Calu3 (cell line): Measurements from ENCODE around the gene CDH13. TPM values are rescaled to one million over a fixed set of nuclear protein-coding genes. Genes with fewer than 3 reads are reported as not detected.

ENCODE experiments used
- BruUV-seq: library from RNA; stranded (reverse); fragments of 400-500 nt; replicated peaks from 2 replicates; lab custom pipeline; 2021; lab: Mats Ljungman, UMichigan
- CTCF ChIA-PET: fragments of 300-600 bp; sonication (Branson Sonifier 250); formaldehyde crosslinking; loops from one replicate; lab custom pipeline; 2022; ENCODE audit warnings: antibody characterized with exemption; lab: Charles Lee
- DNase-seq: peaks from one replicate; pipeline ENCODE4 v3.0.0; 2022
- H3K27ac Mint-ChIP-seq: one replicate; pipeline ENCODE4 v1.8.0; 2022; ENCODE audit warnings: mixed read lengths; ENCODE audit not compliant: unreplicated experiment
- H3K27me3 Mint-ChIP-seq: one replicate; pipeline ENCODE4 v1.8.0; 2022; ENCODE audit warnings: mixed read lengths; ENCODE audit not compliant: unreplicated experiment
- H3K36me3 Mint-ChIP-seq: one replicate; pipeline ENCODE4 v1.8.0; 2022; ENCODE audit warnings: mild to moderate bottlenecking, moderate library complexity, mixed read lengths; ENCODE audit not compliant: insufficient read depth, unreplicated experiment
- H3K4me1 Mint-ChIP-seq: one replicate; pipeline ENCODE4 v1.8.0; 2022; ENCODE audit warnings: mild to moderate bottlenecking, low read depth, mixed read lengths; ENCODE audit not compliant: unreplicated experiment
- H3K4me3 Mint-ChIP-seq: one replicate; pipeline ENCODE4 v1.8.0; 2022; ENCODE audit warnings: mild to moderate bottlenecking, low read depth, moderate library complexity, mixed read lengths; ENCODE audit not compliant: unreplicated experiment
- H3K9me3 Mint-ChIP-seq: one replicate; pipeline ENCODE4 v1.8.0; 2022; ENCODE audit warnings: low read depth, mixed read lengths; ENCODE audit not compliant: unreplicated experiment
- CTCF ChIP-seq: fragments of 200-600 bp; IDR thresholded peaks from one replicate; pipeline ENCODE4 v1.8.0; 2022; ENCODE audit warnings: antibody characterized with exemption; ENCODE audit not compliant: unreplicated experiment
- intact Hi-C: fragments of 100-400 bp; cut with micrococcal nuclease; formaldehyde crosslinking; loops from one replicate; pipeline ENCODE4 v1.10.0; 2022; ENCODE audit not compliant: unreplicated experiment
- total RNA-seq: library from RNA; stranded (reverse); gene quantifications from 2 replicates; pipeline ENCODE4 v1.2.3, GENCODE V29; 2022

CDH13 gene
- total RNA-seq, 1 experiment from 2014 or later, result not detected

GRCh38 chr16:82685526-82685925 lies 58.8 kb downstream of the CDH13 start:
- TF ChIP-seq CTCF, result no peak
- intact Hi-C loops, result no loop called here
- no peaks in the 10 kb centered on the region for H3K36me3 Mint-ChIP-seq
- no peak overlapping the region for H3K4me3 Mint-ChIP-seq
- H3K4me1 Mint-ChIP-seq, result no peaks in the 10 kb centered on the region
- BruUV-seq, result no TSS peak
- no peak overlapping the region for H3K27ac Mint-ChIP-seq
- H3K9me3 Mint-ChIP-seq, result no peaks in the 10 kb centered on the region
- CTCF ChIA-PET, result interaction anchor here (0.6 kb wide), 1 partner anchor 652 kb away, joined by 5 read pairs; no protein-coding TSS in a partner anchor
- DNase-seq, result no peak
- peaks cover 47% of the 10 kb centered on the region for H3K27me3 Mint-ChIP-seq

DNA sequence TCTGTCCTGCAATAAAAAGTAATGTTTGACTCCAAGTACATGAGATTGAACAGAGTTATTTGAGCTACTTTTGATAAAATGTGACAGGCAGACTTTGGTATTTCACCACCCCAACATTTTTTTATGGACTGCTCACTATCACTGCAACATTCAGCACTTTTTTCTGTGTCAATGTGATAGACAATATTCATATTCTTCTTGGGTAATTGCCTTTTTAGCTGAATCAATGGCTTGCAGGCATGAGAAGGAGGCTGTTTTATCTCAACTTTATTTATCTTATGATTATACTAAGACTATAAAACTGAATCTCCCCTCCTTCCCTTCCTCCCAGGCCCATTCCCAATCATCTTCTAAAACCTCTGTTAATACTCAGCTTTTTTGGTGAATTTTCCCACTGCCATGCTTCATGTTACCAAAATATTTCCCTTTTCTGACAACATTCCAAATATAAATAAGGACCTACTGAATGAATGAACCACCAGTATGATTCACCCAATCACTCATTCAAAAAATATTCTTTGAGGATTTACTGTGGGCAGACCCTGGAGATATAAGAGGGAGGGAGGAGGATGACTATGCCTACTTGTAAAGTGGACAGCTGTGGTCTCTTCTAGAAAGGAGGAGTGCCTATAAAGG lies 67.6 kb downstream of the CDH13 start:
- Mint-ChIP-seq H3K36me3 (no peaks in the 10 kb centered on the region), H3K27ac (no peak overlapping the region), H3K27me3 (no peaks in the 10 kb centered on the region), H3K4me1 (no peaks in the 10 kb centered on the region), H3K4me3 (no peak overlapping the region), H3K9me3 (peaks cover 4% of the 10 kb centered on the region)
- TF ChIP-seq CTCF, result no peak
- CTCF ChIA-PET, result no interaction called here
- intact Hi-C loops, result no loop called here
- no peak for DNase-seq
- no TSS peak for BruUV-seq

- no peaks in the 10 kb centered on the region for H3K36me3 Mint-ChIP-seq
- H3K27me3 Mint-ChIP-seq, result peaks cover 4% of the 10 kb centered on the region
- peaks cover 4% of the 10 kb centered on the region for H3K9me3 Mint-ChIP-seq
- no peak overlapping the region for H3K27ac Mint-ChIP-seq
- H3K4me3 Mint-ChIP-seq, result no peak overlapping the region
- DNase-seq, result no peak
- TF ChIP-seq CTCF, result no peak
- BruUV-seq, result no TSS peak
- CTCF ChIA-PET, result interaction anchor here (0.5 to 0.6 kb wide), 2 partner anchors 328 to 1127 kb away, joined by 3 read pairs; no protein-coding TSS in a partner anchor
- H3K4me1 Mint-ChIP-seq, result no peaks in the 10 kb centered on the region
- intact Hi-C loops, result no loop called here
These were observed 69.0 kb downstream of the CDH13 start for GRCh38 chr16:82695806-82696205.

DNA sequence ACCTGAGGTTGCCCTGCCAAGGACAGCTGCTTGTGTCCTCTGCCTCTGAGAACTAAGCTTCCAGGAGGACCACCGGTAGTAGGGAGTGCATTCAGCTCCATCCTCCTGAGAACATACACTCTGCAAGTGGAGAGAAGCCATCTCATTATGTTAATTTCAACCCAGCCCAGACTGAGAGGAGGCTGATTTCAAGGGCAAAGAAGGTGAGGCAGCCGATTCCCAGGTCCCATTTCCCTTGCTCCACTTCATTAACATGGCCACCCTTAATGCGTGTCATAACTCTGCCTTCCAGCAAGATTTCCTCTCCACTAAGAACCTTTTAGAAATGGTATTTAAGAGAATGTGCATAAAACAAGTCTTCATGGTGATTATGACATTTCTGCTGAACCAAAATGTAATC lies 72.5 kb downstream of the CDH13 start:
- DNase-seq, result no peak
- CTCF ChIA-PET, result interaction anchor here (0.6 to 1.0 kb wide), 2 partner anchors 9 to 16 kb away, joined by 4 to 6 read pairs; no protein-coding TSS in a partner anchor
- Mint-ChIP-seq H3K4me1 (no peaks in the 10 kb centered on the region), H3K4me3 (no peak overlapping the region), H3K36me3 (no peaks in the 10 kb centered on the region), H3K27me3 (peaks cover 30% of the 10 kb centered on the region), H3K27ac (no peak overlapping the region), H3K9me3 (peaks cover 9% of the 10 kb centered on the region)
- no TSS peak for BruUV-seq
- no peak for TF ChIP-seq CTCF
- intact Hi-C loops, result no loop called here
